Fibroblast of lung (primary cell): ENCODE results near the gene GNPDA2.

Source experiments
- EZH2 ChIP-seq: IDR thresholded peaks from 2 replicates; pipeline ENCODE4 v1.5.1; 2012; ENCODE audit warnings: low read length, control low read depth, mild to moderate bottlenecking; ENCODE audit errors: missing control alignments
- TF ChIP-seq, protein P1 (sequence below), 2 donors: IDR thresholded peaks in 1 of 2; conservative IDR thresholded peaks in 1 of 2; 1 replicate in 1 of 2; 2 replicates in 1 of 2; pipeline ENCODE4 v1.5.1; 2011 to 2012; ENCODE audit warnings: low read length in 2 of 2, control low read depth in 1 of 2, inconsistent platforms in 1 of 2, low read depth in 1 of 2, mild to moderate bottlenecking in 1 of 2

DNA sequence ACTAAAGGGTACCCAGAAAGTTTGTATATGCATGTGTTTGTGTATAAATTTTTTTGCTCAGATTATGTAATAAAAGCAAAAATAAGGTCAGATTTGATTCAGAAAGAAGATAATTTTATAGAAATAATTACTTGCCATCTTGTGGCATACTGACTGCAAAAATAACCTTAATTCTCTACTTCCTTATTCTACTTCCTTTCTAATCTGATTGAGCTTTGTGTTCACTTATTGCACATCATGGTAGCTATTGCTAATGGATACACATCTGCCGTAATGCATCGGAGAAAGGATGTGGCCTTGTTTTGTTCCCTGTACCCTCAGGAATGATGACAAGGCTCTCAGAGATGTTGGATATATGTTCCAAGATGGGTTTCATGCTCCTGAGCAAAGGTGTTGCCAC lies 10.5 kb upstream of the GNPDA2 start:
- TF ChIP-seq, protein P1, sequence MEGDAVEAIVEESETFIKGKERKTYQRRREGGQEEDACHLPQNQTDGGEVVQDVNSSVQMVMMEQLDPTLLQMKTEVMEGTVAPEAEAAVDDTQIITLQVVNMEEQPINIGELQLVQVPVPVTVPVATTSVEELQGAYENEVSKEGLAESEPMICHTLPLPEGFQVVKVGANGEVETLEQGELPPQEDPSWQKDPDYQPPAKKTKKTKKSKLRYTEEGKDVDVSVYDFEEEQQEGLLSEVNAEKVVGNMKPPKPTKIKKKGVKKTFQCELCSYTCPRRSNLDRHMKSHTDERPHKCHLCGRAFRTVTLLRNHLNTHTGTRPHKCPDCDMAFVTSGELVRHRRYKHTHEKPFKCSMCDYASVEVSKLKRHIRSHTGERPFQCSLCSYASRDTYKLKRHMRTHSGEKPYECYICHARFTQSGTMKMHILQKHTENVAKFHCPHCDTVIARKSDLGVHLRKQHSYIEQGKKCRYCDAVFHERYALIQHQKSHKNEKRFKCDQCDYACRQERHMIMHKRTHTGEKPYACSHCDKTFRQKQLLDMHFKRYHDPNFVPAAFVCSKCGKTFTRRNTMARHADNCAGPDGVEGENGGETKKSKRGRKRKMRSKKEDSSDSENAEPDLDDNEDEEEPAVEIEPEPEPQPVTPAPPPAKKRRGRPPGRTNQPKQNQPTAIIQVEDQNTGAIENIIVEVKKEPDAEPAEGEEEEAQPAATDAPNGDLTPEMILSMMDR (conservative IDR thresholded peaks at IDR 0.05 in 1 of 2, IDR thresholded peaks at IDR 0.05 in 1 of 2; ENCODE audit: low read depth in 1 of 2, low read length in 2 of 2): no peak
- no peak for TF ChIP-seq EZH2
